ACC112 (cell line): Measurements from ENCODE around the gene SPATA7.

ENCODE experiments used
- H2AFZ ChIP-seq: fragments of 200-600 bp; sonication (generic); one replicate; pipeline ENCODE4 v1.6.0; 2017; ENCODE audit warnings: antibody characterized with exemption, low read length; ENCODE audit not compliant: unreplicated experiment
- H3K27ac ChIP-seq: fragments of 200-600 bp; sonication (generic); 2 replicates; pipeline ENCODE4 v1.5.1; 2014; ENCODE audit warnings: low read depth, mild to moderate bottlenecking, antibody characterized with exemption, low read length, moderate library complexity
- H3K27me3 ChIP-seq: fragments of 200-600 bp; sonication (generic); 2 replicates; pipeline ENCODE4 v1.6.1; 2014; ENCODE audit warnings: mild to moderate bottlenecking, antibody characterized with exemption, low read length, moderate library complexity, mixed read lengths; ENCODE audit not compliant: insufficient read depth
- H3K36me3 ChIP-seq: fragments of 200-600 bp; sonication (generic); 2 replicates; pipeline ENCODE4 v1.6.1; 2016; ENCODE audit warnings: mild to moderate bottlenecking, antibody characterized with exemption, low read length, moderate library complexity, mixed read lengths; ENCODE audit not compliant: insufficient read depth
- H3K4me1 ChIP-seq: fragments of 200-600 bp; sonication (generic); one replicate; pipeline ENCODE4 v1.6.1; 2016; ENCODE audit warnings: low read length, mixed read lengths; ENCODE audit not compliant: insufficient read depth, unreplicated experiment, control insufficient read depth
- H3K4me3 ChIP-seq: fragments of 200-600 bp; sonication (generic); 2 replicates; pipeline ENCODE4 v1.5.1; 2014; ENCODE audit warnings: mild to moderate bottlenecking, low read depth, low read length
- H3K79me2 ChIP-seq: fragments of 200-600 bp; sonication (generic); one replicate; pipeline ENCODE4 v1.6.0; 2016; ENCODE audit warnings: low read length; ENCODE audit not compliant: control insufficient read depth, unreplicated experiment, insufficient read depth

SPATA7 gene

GRCh38 chr14:88481059-88481458, 95.6 kb downstream of the SPATA7 start:
- no peak overlapping the region for H3K27ac ChIP-seq
- H3K27me3 ChIP-seq, result no peaks in the 10 kb centered on the region
- no peak overlapping the region for H2AFZ ChIP-seq
- no peaks in the 10 kb centered on the region for H3K79me2 ChIP-seq
- H3K4me3 ChIP-seq, result no peak overlapping the region
- peaks cover 12% of the 10 kb centered on the region; the same call in 1 of the 2 replicates for H3K36me3 ChIP-seq
- H3K4me1 ChIP-seq, result peaks cover 5% of the 10 kb centered on the region

GRCh38 chr14:88481794-88482193, 96.3 kb downstream of the SPATA7 start:
- Histone ChIP-seq H3K4me3 (no peak overlapping the region), H3K27me3 (no peaks in the 10 kb centered on the region), H3K27ac (no peak overlapping the region), H2AFZ (no peak overlapping the region), H3K36me3 (peaks cover 12% of the 10 kb centered on the region; the same call in 1 of the 2 replicates), H3K4me1 (no peaks in the 10 kb centered on the region), H3K79me2 (no peaks in the 10 kb centered on the region)

- Histone ChIP-seq H3K36me3 (peaks cover 12% of the 10 kb centered on the region; the same call in 1 of the 2 replicates), H3K27me3 (no peaks in the 10 kb centered on the region), H3K27ac (no peak overlapping the region), H3K4me1 (no peaks in the 10 kb centered on the region), H2AFZ (no peak overlapping the region), H3K79me2 (no peaks in the 10 kb centered on the region), H3K4me3 (no peak overlapping the region)
Measured at GRCh38 chr14:88482524-88482923, 97.1 kb downstream of the SPATA7 start.
